ENCODE results near the gene GRK5.

DNA sequence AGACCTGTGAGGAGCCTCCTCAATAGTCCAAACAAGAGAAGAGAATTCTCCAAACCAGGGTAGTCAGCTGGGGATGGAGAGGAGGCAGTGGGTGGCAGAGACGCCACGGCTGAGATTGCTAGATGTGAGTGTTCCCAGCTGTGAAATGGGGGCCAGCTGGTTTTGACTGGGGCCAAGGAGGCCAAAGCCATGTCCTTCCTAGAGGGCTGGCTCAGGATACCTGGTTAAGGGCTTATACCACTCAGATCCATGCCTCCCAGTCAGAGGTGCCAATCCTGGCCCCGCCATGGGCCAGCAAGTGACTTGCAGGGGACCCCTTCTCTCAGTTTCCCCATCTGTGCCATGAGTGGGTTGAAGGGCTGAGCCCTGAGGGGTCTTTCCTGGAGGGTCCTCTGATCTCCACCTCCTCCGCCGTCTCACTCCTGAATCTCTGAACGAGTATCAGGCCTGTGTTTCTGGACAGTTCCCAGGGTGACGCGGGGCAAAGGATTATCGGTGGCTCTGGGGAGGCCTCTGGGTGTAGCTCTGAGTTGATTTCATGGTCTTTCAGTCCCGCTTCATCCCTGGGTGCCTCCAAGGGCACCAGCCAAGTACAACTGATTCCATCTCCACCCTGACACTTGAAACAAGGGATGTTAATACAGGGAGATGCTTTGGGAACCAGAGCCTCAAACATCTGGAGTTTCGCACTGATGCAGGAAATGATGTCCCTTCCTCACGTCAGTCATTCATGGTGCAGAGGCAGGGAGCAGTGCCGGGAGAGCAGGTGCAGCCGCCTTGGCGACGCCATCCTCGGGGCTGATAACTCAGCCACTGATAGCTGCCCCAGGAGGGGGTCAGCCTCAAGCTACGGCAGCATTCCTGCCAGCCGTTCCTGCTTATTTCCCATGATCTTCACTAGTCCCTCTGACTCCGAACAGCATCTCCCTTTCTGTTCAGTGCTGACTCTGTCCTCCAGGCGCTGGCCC, 208.4 kb downstream of the GRK5 start:
- TF ChIP-seq, protein P1, sequence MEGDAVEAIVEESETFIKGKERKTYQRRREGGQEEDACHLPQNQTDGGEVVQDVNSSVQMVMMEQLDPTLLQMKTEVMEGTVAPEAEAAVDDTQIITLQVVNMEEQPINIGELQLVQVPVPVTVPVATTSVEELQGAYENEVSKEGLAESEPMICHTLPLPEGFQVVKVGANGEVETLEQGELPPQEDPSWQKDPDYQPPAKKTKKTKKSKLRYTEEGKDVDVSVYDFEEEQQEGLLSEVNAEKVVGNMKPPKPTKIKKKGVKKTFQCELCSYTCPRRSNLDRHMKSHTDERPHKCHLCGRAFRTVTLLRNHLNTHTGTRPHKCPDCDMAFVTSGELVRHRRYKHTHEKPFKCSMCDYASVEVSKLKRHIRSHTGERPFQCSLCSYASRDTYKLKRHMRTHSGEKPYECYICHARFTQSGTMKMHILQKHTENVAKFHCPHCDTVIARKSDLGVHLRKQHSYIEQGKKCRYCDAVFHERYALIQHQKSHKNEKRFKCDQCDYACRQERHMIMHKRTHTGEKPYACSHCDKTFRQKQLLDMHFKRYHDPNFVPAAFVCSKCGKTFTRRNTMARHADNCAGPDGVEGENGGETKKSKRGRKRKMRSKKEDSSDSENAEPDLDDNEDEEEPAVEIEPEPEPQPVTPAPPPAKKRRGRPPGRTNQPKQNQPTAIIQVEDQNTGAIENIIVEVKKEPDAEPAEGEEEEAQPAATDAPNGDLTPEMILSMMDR (IDR thresholded peaks at IDR 0.05), result no peak
- TF ChIP-seq ZFX (IDR thresholded peaks at IDR 0.05; ENCODE audit: borderline replicate concordance), result no peak
